Iris pigment epithelial cell (primary cell): ENCODE measurements around the gene C16orf89.
"Not testable (repeated sequence)": the region's sequence is repeated elsewhere in the genome, so short reads cannot be mapped to it uniquely, and the experiment has no call there.

Source experiments
- DNase-seq: peaks from one replicate; pipeline ENCODE4 v3.0.0-alpha.2; 2011; ENCODE audit warnings: low read depth

The C16orf89 gene

GRCh38 chr16:5060073-5060641 is 5.6 kb downstream of the C16orf89 start:
- DNase-seq, result no peak

GRCh38 chr16:5059386-5060072 is 6.2 kb downstream of the C16orf89 start:
- DNase-seq, result no peak

GRCh38 chr16:5058476-5058875 is 7.3 kb downstream of the C16orf89 start:
- DNase-seq, result no peak

- no peak for DNase-seq
Measured at GRCh38 chr16:5056352-5056751, 9.4 kb downstream of the C16orf89 start.

- DNase-seq, result no peak
Measured at GRCh38 chr16:5054876-5055865, 10.6 kb downstream of the C16orf89 start.

GRCh38 chr16:5046914-5047313 is 18.8 kb downstream of the C16orf89 start:
- no peak for DNase-seq

GRCh38 chr16:5045499-5046115 is 20.1 kb downstream of the C16orf89 start:
- no peak for DNase-seq

GRCh38 chr16:5044581-5044980 is 21.2 kb downstream of the C16orf89 start:
- DNase-seq, result not testable (repeated sequence)

- DNase-seq, result no peak
Measured at GRCh38 chr16:5044011-5044540, 21.7 kb downstream of the C16orf89 start.

GRCh38 chr16:5042574-5043171 is 23.1 kb downstream of the C16orf89 start:
- DNase-seq, result peak; percentile 46

- peak; percentile 81 for DNase-seq
Measured at GRCh38 chr16:5041600-5042133, 24.1 kb downstream of the C16orf89 start.

GRCh38 chr16:5040451-5040850 is 25.3 kb downstream of the C16orf89 start:
- DNase-seq, result no peak

- no peak for DNase-seq
Measured at GRCh38 chr16:5036228-5037156, 29.3 kb downstream of the C16orf89 start.

- no peak for DNase-seq
Measured at GRCh38 chr16:5035909-5036227, 29.9 kb downstream of the C16orf89 start.

GRCh38 chr16:5034167-5034523 is 31.6 kb downstream of the C16orf89 start:
- no peak for DNase-seq

GRCh38 chr16:5033256-5034166 is 32.2 kb downstream of the C16orf89 start, which contains the start of gene NAGPA:
Gene NAGPA (minus strand): TSS chr16:5033935. CDS start chr16:5033914, 21 bp downstream.
- DNase-seq, result peak; percentile 85

GRCh38 chr16:5032748-5033167 is 33.0 kb downstream of the C16orf89 start:
- no peak for DNase-seq

GRCh38 chr16:5031601-5032000 is 34.2 kb downstream of the C16orf89 start:
- no peak for DNase-seq

GRCh38 chr16:5030251-5030870 is 35.4 kb downstream of the C16orf89 start:
- DNase-seq, result no peak
